ENCODE data around the gene FIGNL2. TPM values are rescaled to one million over a fixed set of nuclear protein-coding genes. Genes with fewer than 3 reads are reported as not detected.
"Not testable (repeated sequence)": the region's sequence is repeated elsewhere in the genome, so short reads cannot be mapped to it uniquely, and the experiment has no call there.

Gene FIGNL2
- total RNA-seq, 8 experiments from 2014 or later: 0.46 to 25.3 (median 2.1) TPM

DNA sequence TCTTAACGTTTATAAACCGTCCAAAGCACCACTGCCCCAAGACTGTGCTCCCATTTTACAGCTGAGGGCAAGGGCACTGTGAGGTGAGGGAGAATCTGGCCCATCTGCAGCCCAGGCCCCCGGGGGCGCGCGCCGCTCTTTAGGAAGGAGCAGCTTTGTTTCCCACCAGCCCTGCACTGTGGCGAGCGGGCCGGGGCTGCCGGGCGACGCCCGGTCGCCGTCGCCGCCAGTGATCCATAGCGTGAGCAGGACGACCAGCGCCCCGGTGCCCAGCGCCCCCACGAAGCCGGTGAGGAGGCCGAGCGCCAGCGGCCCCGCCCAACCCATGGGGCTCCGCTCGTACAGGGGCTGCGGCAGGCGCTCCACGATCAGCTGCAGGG, 34.6 kb downstream of the FIGNL2 start:
- WGBS, 10 experiments: 0 to 60% (median 25%) methylated on average over 1 to 4 of the region's 34 CpGs; no CpG with 5 or more reads in 6 of the 10 experiments
- ATAC-seq (replicated peaks in 6 of 8): peak in 2 of 8 experiments; percentile 66 to 70
- H3K4me3 ChIP-seq: peak overlapping the region; percentile 30 to 43 (median 33)
- in situ Hi-C loops (cut with MboI; ENCODE audit: low pct_unique_long_range_greater_than_20kb in 2 of 9, low sequenced_read_pairs in 9 of 9, unreplicated experiment in 9 of 9): loop anchor here in 2 of 9 experiments (25.0 kb wide), 2 partner anchors 277 to 402 kb away; partner anchors contain the start of gene SLC4A8 (in 1 of the 2)
- H3K4me1 ChIP-seq (replicated peaks in 1 of 2): no peaks in the 10 kb centered on the region
- H3K27ac ChIP-seq: no peak overlapping the region

DNA sequence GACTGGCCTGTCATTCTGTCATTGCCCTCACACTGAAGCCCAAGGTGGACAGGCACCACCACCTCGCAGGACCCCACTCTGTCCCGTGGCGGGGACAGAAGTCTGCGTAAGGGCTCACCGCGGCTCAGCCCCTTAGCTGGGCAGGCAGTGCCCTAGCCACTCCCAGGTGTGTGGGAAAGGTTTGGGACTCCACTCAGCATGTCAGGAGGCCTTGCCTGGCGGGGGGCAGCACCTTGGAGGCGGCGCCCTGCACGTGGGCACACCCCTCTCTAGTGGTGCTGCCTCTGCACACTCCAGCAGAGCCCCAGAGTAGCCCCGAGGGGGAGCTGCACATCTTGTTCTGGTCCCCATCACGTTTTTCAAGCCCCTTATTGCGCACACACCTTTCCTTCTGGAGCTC, 35.6 kb downstream of the FIGNL2 start:
- Histone ChIP-seq H3K27ac (no peak overlapping the region), H3K4me1 (replicated peaks in 1 of 2) (no peaks in the 10 kb centered on the region), H3K4me3 (no peak overlapping the region)
- ATAC-seq (replicated peaks in 6 of 8): no peak
- 68 to 100% (median 92%) methylated on average over 3 to 6 of the region's 13 CpGs; no CpG with 5 or more reads in 7 of the 10 experiments for WGBS, 10 experiments
- in situ Hi-C loops (cut with MboI; ENCODE audit: low pct_unique_long_range_greater_than_20kb in 2 of 9, low sequenced_read_pairs in 9 of 9, unreplicated experiment in 9 of 9): loop anchor here in 2 of 9 experiments (25.0 kb wide), 2 partner anchors 276 to 401 kb away; partner anchors contain the start of gene SLC4A8 (in 1 of the 2)

DNA sequence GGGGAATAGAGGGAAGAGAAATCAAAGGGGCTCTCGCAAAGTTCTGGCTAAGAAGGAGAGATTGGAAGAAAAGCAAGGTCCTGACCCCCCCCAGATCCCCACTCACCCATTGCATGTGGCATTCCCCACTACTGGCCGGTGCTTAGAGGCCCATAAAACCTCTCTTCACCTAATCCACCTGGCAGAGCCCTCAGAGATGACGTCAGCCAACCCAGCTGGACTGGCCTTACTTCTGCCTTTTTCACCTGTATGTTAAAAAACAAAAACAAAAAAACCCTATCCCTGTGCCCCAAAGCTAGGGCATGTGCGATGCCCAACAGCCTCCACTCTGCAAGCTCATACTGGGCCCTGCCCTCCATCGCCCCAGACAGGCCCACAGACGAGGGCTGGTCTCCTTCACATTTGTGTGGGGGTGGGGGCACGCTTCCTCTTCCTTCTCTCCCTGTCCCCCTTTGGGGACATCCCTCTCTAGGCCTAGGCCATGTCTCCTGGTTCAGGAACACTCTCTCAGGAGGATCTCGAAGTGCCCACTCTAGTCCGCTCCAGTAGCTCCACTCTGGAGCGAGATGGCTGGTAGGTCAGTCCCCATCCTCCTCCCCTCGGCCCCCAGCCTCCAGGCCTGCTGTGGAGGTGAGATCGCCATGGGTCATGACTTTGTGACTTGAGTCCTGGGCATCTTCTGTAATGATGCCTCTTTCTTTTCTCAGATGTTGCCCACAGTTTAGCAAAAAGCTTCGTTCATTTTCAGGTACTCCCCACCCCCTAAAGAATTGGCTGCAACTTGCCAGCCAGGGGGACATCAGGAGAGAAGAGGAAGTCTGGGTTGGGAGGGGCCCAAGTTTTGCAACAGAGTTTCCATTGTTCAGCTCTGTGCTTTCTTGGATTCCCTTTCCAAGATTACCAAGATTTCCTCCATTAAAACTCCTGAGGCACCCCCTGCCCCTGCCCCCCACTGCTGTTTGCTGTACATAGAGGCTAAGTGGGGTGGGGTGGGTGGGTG, 37.0 kb downstream of the FIGNL2 start:
- WGBS, 10 experiments: 57 to 100% (median 87%) methylated on average over 1 to 4 of the region's 13 CpGs; no CpG with 5 or more reads in 3 of the 10 experiments
- Histone ChIP-seq H3K27ac (no peak overlapping the region), H3K4me3 (no peak overlapping the region), H3K4me1 (replicated peaks in 1 of 2) (no peaks in the 10 kb centered on the region)
- ATAC-seq (replicated peaks in 6 of 8): no peak
- in situ Hi-C loops (cut with MboI; ENCODE audit: low pct_unique_long_range_greater_than_20kb in 2 of 9, low sequenced_read_pairs in 9 of 9, unreplicated experiment in 9 of 9): loop anchor here in 2 of 9 experiments (25.0 kb wide), 2 partner anchors 274 to 399 kb away; partner anchors contain the start of gene SLC4A8 (in 1 of the 2)

DNA sequence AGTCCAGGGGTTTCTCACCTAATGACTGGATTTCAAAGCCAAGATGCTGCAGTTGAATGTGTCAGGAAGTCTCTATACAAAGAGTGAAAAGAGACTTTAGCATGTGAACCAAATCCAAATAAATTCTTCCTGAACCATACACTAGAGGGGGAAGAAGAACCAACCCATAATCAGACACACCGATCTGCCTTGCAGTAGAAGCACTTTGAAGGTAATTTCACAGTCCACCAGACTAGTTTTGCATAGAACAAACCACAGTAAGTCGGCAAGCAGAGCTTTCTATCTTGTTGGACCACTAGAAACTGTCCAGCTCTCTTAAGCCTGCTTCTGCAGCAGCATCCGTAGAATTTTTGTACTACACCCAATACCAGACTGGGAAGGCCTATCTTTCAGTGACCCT, 39.3 kb downstream of the FIGNL2 start:
- WGBS, 10 experiments: 60 to 90% (median 78%) methylated on average over 1 to 3 of the region's 3 CpGs; no CpG with 5 or more reads in 1 of the 10 experiments
- in situ Hi-C loops (cut with MboI; ENCODE audit: low pct_unique_long_range_greater_than_20kb in 2 of 9, low sequenced_read_pairs in 9 of 9, unreplicated experiment in 9 of 9): loop anchor here in 2 of 9 experiments (25.0 kb wide), 2 partner anchors 272 to 397 kb away; partner anchors contain the start of gene SLC4A8 (in 1 of the 2)
- Histone ChIP-seq H3K4me1 (replicated peaks in 1 of 2) (no peaks in the 10 kb centered on the region), H3K4me3 (no peak overlapping the region), H3K27ac (no peak overlapping the region)
- ATAC-seq (replicated peaks in 6 of 8): no peak

DNA sequence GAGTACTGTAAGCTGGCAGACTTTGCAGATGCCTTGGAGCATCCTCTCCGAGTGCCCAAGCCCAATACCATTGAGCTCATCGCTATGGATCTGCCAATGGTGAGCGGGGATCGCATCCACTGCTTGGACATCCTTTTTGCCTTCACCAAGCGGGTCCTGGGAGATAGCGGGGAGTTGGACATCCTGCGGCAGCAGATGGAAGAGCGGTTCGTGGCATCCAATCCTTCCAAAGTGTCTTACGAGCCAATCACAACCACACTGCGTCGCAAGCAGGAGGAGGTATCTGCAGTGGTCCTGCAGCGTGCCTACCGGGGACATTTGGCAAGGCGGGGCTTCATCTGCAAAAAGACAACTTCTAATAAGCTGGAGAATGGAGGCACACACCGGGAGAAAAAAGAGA, 41.6 kb downstream of the FIGNL2 start:
- Histone ChIP-seq H3K4me1 (replicated peaks in 1 of 2) (no peaks in the 10 kb centered on the region), H3K27ac (no peak overlapping the region), H3K4me3 (no peak overlapping the region)
- ATAC-seq (replicated peaks in 6 of 8): no peak
- 40 to 100% (median 98%) methylated on average over 1 to 8 of the region's 16 CpGs; no CpG with 5 or more reads in 3 of the 10 experiments for WGBS, 10 experiments
- in situ Hi-C loops (cut with MboI; ENCODE audit: low pct_unique_long_range_greater_than_20kb in 2 of 9, low sequenced_read_pairs in 9 of 9, unreplicated experiment in 9 of 9): loop anchor here in 2 of 9 experiments (25.0 kb wide), 2 partner anchors 270 to 395 kb away; partner anchors contain the start of gene SLC4A8 (in 1 of the 2)

DNA sequence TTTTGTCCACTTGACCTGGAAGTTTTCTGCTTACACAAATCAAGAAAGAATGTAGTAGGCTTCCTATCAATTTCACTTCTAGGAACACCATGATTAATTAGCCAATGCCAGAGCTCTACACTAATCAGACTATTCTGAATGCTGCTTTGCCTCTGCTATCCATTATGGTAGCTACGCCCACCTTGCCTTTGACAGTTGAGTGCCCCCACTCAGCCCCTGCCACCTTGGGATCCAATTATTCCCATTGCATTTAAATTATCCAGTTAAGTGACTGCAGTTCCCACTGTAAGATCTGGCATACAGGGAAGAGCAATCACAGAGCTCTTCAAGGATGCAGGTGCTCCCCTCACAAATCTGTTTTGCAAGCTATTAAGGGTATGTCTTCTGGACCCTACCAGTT, 47.5 kb downstream of the FIGNL2 start:
- Histone ChIP-seq H3K4me1 (replicated peaks in 1 of 2) (no peaks in the 10 kb centered on the region), H3K27ac (no peak overlapping the region), H3K4me3 (no peak overlapping the region)
- 86 to 100% (median 100%) methylated on average over 1 of the region's 1 CpG; no CpG with 5 or more reads in 3 of the 10 experiments for WGBS, 10 experiments
- no peak for ATAC-seq (replicated peaks in 6 of 8)
- in situ Hi-C loops (cut with MboI; ENCODE audit: low pct_unique_long_range_greater_than_20kb in 2 of 9, low sequenced_read_pairs in 9 of 9, unreplicated experiment in 9 of 9): loop anchor here in 2 of 9 experiments (25.0 kb wide), 2 partner anchors 264 to 389 kb away; partner anchors contain the start of gene SLC4A8 (in 1 of the 2)

DNA sequence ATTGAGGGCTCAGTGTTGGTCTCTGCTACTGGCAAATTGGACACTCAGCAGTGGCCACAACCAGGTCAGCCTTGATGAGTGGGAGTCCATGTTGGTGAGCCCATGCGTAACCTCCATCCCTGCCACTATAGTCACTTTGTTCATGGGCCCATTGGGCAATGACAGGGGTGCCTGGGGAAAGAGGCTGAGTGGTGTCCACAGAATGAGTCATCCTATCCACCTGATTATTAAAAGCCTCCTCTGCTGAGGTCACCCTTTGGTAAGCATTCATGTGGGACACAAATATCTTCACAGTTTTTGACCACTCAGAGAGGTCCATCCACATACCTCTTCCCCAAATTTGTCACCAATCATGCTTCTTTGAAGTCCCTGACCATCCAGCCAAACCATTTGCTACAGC, 50.0 kb downstream of the FIGNL2 start:
- Histone ChIP-seq H3K4me1 (replicated peaks in 1 of 2) (no peaks in the 10 kb centered on the region), H3K27ac (no peak overlapping the region), H3K4me3 (no peak overlapping the region)
- ATAC-seq (replicated peaks in 6 of 8): no peak
- in situ Hi-C loops (cut with MboI; ENCODE audit: low pct_unique_long_range_greater_than_20kb in 2 of 9, low sequenced_read_pairs in 9 of 9, unreplicated experiment in 9 of 9): no loop called here
- WGBS, 10 experiments: 80 to 100% methylated on average over 1 of the region's 1 CpG; no CpG with 5 or more reads in 8 of the 10 experiments

DNA sequence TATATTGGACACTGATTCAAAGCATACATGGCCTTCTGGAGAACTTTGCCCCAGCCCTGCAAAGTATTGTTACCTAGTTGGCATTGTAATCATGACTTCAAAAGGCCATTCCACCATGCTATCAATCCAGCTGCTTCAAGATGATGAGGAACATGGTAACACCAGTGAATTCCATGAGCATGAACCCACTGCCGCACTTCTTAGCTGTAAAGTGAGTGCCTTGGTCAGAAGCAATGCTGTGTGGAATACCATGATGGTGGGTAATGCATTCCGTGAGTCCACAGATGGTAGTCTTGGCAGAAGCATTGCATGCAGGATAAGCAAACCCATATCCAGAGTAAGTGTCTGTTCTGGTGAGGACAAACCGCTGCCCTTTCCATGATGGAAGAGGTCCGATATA, 50.5 kb downstream of the FIGNL2 start:
- in situ Hi-C loops (cut with MboI; ENCODE audit: low pct_unique_long_range_greater_than_20kb in 2 of 9, low sequenced_read_pairs in 9 of 9, unreplicated experiment in 9 of 9); H3K27ac ChIP-seq; H3K4me1 ChIP-seq (replicated peaks in 1 of 2); H3K4me3 ChIP-seq; ATAC-seq (replicated peaks in 6 of 8): not testable (repeated sequence)
- 88 to 100% (median 100%) methylated on average over 1 to 3 of the region's 4 CpGs; no CpG with 5 or more reads in 3 of the 10 experiments for WGBS, 10 experiments

DNA sequence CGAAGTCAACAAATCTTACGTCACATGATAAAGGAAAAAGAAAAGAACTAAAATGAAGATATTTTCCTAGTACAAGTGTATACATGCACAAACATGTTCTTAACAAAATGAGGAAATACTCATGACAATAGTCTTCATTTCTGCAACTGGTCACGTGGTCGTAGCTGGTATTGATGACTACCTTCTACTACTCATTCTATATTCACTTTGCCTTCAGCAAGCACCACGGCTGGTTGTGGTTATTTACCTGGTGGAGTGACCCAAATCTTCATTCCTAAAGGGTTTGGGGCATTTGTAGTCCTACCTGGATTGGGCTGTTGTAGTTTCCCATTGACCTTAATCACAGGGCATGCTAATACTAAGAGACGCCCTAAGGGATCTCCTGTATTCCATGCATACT, 51.2 kb downstream of the FIGNL2 start:
- Histone ChIP-seq H3K4me1 (replicated peaks in 1 of 2) (no peaks in the 10 kb centered on the region), H3K4me3 (no peak overlapping the region), H3K27ac (no peak overlapping the region)
- no peak for ATAC-seq (replicated peaks in 6 of 8)
- in situ Hi-C loops (cut with MboI; ENCODE audit: low pct_unique_long_range_greater_than_20kb in 2 of 9, low sequenced_read_pairs in 9 of 9, unreplicated experiment in 9 of 9): no loop called here
- 78 to 100% (median 97%) methylated on average over 1 to 6 of the region's 6 CpGs; no CpG with 5 or more reads in 1 of the 10 experiments for WGBS, 10 experiments

DNA sequence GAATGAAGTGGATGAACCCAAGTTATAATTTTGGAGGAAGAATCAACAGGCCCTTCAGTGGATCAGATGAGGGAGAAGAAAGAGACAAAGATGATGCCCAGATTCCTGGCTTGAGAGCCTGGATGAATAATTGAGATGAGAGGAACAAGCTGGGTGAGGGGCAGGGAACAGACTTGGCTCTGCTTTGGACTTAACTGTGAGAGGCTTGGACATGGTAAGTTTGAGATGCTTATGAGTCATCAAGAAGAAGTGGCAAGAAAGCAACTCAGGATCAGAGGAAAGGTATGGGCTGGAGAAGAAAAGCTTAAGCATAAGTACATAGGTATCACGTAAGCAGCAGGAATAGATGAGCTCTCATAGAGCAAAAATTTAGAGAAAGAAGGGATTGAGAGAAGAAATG, 55.3 kb downstream of the FIGNL2 start:
- no peaks in the 10 kb centered on the region for H3K4me1 ChIP-seq (replicated peaks in 1 of 2)
- no peak for ATAC-seq (replicated peaks in 6 of 8)
- no peak overlapping the region for H3K4me3 ChIP-seq
- no peak overlapping the region for H3K27ac ChIP-seq
- in situ Hi-C loops (cut with MboI; ENCODE audit: low pct_unique_long_range_greater_than_20kb in 2 of 9, low sequenced_read_pairs in 9 of 9, unreplicated experiment in 9 of 9): no loop called here
- WGBS, 10 experiments: 83 to 100% (median 100%) methylated on average over 1 of the region's 1 CpG; no CpG with 5 or more reads in 2 of the 10 experiments

DNA sequence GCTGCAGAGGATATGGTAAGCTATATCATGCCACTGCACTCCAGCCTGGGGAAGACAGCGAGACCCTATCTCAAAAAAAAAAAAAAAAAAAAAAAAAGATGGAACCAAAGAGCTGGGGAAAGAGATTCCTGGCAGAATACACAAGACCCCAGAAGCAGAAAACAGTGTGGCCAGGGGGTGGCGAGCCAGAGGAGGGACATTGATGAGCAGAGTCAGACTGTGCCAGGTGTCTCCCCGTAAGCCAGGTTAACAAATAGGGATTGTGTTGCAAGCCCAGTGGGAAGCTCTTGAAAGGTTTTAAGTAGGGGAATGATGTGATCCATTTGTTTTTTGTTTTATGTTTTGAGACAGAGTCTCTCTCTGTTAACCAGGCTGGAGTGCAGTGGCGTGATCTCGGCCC, 56.1 kb downstream of the FIGNL2 start:
- Histone ChIP-seq H3K27ac (no peak overlapping the region), H3K4me3 (no peak overlapping the region), H3K4me1 (replicated peaks in 1 of 2) (no peaks in the 10 kb centered on the region)
- no peak for ATAC-seq (replicated peaks in 6 of 8)
- in situ Hi-C loops (cut with MboI; ENCODE audit: low pct_unique_long_range_greater_than_20kb in 2 of 9, low sequenced_read_pairs in 9 of 9, unreplicated experiment in 9 of 9): no loop called here
- WGBS, 10 experiments: 87 to 100% (median 100%) methylated on average over 1 to 4 of the region's 5 CpGs; no CpG with 5 or more reads in 2 of the 10 experiments

DNA sequence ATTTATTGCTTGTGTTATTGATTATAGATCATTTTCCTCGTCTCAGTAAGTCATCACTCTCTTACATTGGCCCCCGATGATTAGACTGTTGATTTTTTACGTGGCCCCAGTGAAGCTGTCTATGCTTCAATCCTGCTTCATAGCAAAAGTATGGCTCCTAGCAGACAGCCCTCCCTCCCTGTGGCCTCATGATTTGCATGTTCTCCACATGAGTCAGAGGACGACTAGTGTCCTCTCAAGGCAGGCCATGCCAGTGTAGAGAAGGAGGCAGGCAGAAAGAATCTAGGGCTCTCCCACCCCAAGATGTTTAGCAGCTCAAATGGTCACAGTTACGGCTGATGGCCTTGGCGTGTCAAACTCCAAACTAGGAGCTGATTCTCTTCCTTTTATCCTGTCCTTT, 59.6 kb downstream of the FIGNL2 start:
- 25 to 100% (median 86%) methylated on average over 2 to 6 of the region's 6 CpGs; no CpG with 5 or more reads in 1 of the 10 experiments for WGBS, 10 experiments
- H3K27ac ChIP-seq: no peak overlapping the region
- ATAC-seq (replicated peaks in 6 of 8): peak in 2 of 8 experiments; percentile 99 to 100
- in situ Hi-C loops (cut with MboI; ENCODE audit: low pct_unique_long_range_greater_than_20kb in 2 of 9, low sequenced_read_pairs in 9 of 9, unreplicated experiment in 9 of 9): no loop called here
- H3K4me1 ChIP-seq (replicated peaks in 1 of 2): no peaks in the 10 kb centered on the region
- no peak overlapping the region for H3K4me3 ChIP-seq

DNA sequence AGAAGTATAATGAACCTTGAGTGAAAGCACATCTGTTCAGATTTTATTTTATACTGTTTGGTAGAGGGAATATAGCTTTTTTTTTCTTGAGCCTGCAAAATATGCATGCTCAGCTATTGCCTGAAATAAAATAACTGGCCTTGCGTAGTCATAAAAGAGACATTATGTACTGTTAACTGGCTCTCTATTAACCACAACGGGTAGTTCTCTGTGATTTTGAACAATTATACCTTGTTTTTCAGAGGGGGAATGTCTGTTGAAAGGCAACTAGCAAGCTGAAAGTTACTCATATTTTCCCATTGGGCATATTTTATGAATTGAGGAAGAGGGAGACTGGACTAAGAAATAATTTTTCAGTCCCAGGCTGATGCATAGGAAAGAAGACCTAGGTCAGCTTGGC, 62.6 kb downstream of the FIGNL2 start:
- no peaks in the 10 kb centered on the region for H3K4me1 ChIP-seq (replicated peaks in 1 of 2)
- H3K4me3 ChIP-seq: no peak overlapping the region
- 67 to 100% (median 79%) methylated on average over 1 to 2 of the region's 2 CpGs; no CpG with 5 or more reads in 1 of the 10 experiments for WGBS, 10 experiments
- no peak for ATAC-seq (replicated peaks in 6 of 8)
- in situ Hi-C loops (cut with MboI; ENCODE audit: low pct_unique_long_range_greater_than_20kb in 2 of 9, low sequenced_read_pairs in 9 of 9, unreplicated experiment in 9 of 9): no loop called here
- H3K27ac ChIP-seq: no peak overlapping the region

Data from motor neuron (in vitro differentiated cells).